Measurements from ENCODE around the gene KIF18A.

KIF18A gene

DNA sequence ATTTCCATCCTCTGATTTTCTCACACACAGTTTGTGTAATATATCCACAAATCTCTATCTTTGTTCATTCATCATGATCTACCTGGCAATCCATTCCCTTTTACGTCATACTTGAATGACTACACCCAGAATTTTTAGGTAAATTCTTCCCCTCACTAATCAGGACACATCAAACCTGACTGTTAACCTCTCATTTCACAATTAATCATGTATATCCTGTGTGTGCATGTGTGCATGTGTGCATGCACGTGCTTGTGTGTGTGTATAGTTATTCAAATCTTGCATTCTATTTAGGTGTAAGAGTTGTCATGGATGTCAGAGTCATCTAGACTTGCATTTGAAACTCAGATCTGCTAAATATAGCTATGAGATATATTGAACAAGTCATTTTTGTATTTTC, 130.4 kb downstream of the KIF18A start:
- Histone ChIP-seq H3K27me3 (ENCODE audit: insufficient read depth, poor library complexity, severe bottlenecking) (no peaks in the 10 kb centered on the region), H3K4me3 (replicated peaks; ENCODE audit: insufficient read depth, low read length) (no peak overlapping the region), H3K27ac (replicated peaks) (no peak overlapping the region)
- TF ChIP-seq GABPA (IDR thresholded peaks at IDR 0.05; ENCODE audit: low read depth) (no peak), SPI1 (IDR thresholded peaks at IDR 0.05; ENCODE audit: borderline replicate concordance, low read depth) (no peak), POLR2AphosphoS5 (IDR thresholded peaks at IDR 0.05; ENCODE audit: low read depth) (no peak)
- TF ChIP-seq, protein P1, sequence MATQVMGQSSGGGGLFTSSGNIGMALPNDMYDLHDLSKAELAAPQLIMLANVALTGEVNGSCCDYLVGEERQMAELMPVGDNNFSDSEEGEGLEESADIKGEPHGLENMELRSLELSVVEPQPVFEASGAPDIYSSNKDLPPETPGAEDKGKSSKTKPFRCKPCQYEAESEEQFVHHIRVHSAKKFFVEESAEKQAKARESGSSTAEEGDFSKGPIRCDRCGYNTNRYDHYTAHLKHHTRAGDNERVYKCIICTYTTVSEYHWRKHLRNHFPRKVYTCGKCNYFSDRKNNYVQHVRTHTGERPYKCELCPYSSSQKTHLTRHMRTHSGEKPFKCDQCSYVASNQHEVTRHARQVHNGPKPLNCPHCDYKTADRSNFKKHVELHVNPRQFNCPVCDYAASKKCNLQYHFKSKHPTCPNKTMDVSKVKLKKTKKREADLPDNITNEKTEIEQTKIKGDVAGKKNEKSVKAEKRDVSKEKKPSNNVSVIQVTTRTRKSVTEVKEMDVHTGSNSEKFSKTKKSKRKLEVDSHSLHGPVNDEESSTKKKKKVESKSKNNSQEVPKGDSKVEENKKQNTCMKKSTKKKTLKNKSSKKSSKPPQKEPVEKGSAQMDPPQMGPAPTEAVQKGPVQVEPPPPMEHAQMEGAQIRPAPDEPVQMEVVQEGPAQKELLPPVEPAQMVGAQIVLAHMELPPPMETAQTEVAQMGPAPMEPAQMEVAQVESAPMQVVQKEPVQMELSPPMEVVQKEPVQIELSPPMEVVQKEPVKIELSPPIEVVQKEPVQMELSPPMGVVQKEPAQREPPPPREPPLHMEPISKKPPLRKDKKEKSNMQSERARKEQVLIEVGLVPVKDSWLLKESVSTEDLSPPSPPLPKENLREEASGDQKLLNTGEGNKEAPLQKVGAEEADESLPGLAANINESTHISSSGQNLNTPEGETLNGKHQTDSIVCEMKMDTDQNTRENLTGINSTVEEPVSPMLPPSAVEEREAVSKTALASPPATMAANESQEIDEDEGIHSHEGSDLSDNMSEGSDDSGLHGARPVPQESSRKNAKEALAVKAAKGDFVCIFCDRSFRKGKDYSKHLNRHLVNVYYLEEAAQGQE (IDR thresholded peaks at IDR 0.05; ENCODE audit: insufficient replicate concordance, low read depth): no peak
- TF ChIP-seq, protein P2, sequence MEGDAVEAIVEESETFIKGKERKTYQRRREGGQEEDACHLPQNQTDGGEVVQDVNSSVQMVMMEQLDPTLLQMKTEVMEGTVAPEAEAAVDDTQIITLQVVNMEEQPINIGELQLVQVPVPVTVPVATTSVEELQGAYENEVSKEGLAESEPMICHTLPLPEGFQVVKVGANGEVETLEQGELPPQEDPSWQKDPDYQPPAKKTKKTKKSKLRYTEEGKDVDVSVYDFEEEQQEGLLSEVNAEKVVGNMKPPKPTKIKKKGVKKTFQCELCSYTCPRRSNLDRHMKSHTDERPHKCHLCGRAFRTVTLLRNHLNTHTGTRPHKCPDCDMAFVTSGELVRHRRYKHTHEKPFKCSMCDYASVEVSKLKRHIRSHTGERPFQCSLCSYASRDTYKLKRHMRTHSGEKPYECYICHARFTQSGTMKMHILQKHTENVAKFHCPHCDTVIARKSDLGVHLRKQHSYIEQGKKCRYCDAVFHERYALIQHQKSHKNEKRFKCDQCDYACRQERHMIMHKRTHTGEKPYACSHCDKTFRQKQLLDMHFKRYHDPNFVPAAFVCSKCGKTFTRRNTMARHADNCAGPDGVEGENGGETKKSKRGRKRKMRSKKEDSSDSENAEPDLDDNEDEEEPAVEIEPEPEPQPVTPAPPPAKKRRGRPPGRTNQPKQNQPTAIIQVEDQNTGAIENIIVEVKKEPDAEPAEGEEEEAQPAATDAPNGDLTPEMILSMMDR (IDR thresholded peaks at IDR 0.05; ENCODE audit: insufficient read depth, low read length): no peak
- DNase-seq (ENCODE audit: low read depth in 1 of 2, low spot score in 1 of 2): no peak

DNA sequence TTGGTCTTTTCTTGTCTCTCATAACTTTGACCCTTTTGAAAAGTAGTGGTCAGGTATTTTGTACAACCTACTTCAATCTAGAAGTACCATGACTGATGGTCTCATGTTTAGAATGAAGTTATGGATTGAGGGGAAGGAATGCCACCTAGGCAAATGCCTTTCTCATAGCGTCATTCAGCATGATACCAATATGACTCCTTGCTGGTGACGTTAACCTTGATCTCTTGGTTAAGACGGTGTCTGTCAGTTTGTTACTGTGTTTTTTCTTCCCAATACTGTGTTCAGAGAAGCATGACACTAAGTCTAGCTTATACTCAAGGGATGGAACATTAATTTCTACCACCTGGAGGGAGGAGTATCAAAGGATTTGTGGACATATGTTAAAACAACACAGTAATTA, 130.9 kb downstream of the KIF18A start:
- Histone ChIP-seq H3K27ac (replicated peaks) (no peak overlapping the region), H3K27me3 (ENCODE audit: insufficient read depth, poor library complexity, severe bottlenecking) (no peaks in the 10 kb centered on the region), H3K4me3 (replicated peaks; ENCODE audit: insufficient read depth, low read length) (no peak overlapping the region)
- no peak for DNase-seq (ENCODE audit: low read depth in 1 of 2, low spot score in 1 of 2)
- TF ChIP-seq GABPA (IDR thresholded peaks at IDR 0.05; ENCODE audit: low read depth) (no peak), POLR2AphosphoS5 (IDR thresholded peaks at IDR 0.05; ENCODE audit: low read depth) (no peak), SPI1 (IDR thresholded peaks at IDR 0.05; ENCODE audit: borderline replicate concordance, low read depth) (no peak)
- TF ChIP-seq, protein P2 (IDR thresholded peaks at IDR 0.05; ENCODE audit: insufficient read depth, low read length): no peak
- TF ChIP-seq, protein P1 (IDR thresholded peaks at IDR 0.05; ENCODE audit: insufficient replicate concordance, low read depth): no peak

DNA sequence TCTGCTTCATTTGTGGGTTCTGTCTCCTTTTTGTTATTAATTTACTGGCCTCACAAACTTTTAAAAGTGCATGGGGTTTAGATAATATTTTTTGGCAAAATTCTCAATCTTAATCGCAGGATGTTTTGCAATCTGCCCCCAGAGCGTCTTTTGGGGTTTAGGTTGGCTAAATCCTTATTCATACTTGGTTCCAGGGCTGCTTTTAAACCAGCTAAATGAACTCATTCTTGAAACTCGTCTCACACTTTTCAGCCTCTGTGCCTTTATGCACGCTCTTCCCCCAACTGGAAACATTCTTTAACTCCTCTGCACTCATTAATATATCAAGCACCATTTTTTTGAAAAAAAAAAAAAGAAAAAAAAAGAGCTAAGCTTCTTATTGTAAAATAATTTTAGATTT, 131.7 kb downstream of the KIF18A start:
- DNase-seq (ENCODE audit: low read depth in 1 of 2, low spot score in 1 of 2): no peak
- H3K4me3 ChIP-seq (replicated peaks; ENCODE audit: insufficient read depth, low read length): no peak overlapping the region
- TF ChIP-seq, protein P1 (IDR thresholded peaks at IDR 0.05; ENCODE audit: insufficient replicate concordance, low read depth): no peak
- TF ChIP-seq GABPA (IDR thresholded peaks at IDR 0.05; ENCODE audit: low read depth) (no peak), SPI1 (IDR thresholded peaks at IDR 0.05; ENCODE audit: borderline replicate concordance, low read depth) (no peak), POLR2AphosphoS5 (IDR thresholded peaks at IDR 0.05; ENCODE audit: low read depth) (no peak)
- TF ChIP-seq, protein P2 (IDR thresholded peaks at IDR 0.05; ENCODE audit: insufficient read depth, low read length): no peak
- H3K27ac ChIP-seq (replicated peaks): no peak overlapping the region
- no peaks in the 10 kb centered on the region for H3K27me3 ChIP-seq (ENCODE audit: insufficient read depth, poor library complexity, severe bottlenecking)
